Activated T-helper 1 cell treated with anti-CD3 and anti-CD28 coated beads, Interleukin-12 subunit alpha, Interleukin-12 subunit beta, Interleukin-2, Interleukin-4 antibody, amounts not matched to agents 30 ng/mL and 10 ng/mL and 1 ng/mL, durations not matched to agents 14 hours and 24 hours and 36 hours (primary cell): ENCODE measurements around the gene PRKAB2. TPM values are rescaled to one million over a fixed set of nuclear protein-coding genes. Genes with fewer than 3 reads are reported as not detected.
A peak's percentile ranks its signal among the peaks of the same experiment; 100 is the strongest.
"Not testable (repeated sequence)": the region's sequence is repeated elsewhere in the genome, so short reads cannot be mapped to it uniquely, and the experiment has no call there.

Source experiments
- DNase-seq: peaks from one replicate; pipeline ENCODE4 v3.0.0; 2021; ENCODE audit warnings: low spot score
- H3K27ac Mint-ChIP-seq: one replicate; pipeline ENCODE4 v1.8.0; 2021; ENCODE audit warnings: mild to moderate bottlenecking, mixed read lengths
- H3K27me3 Mint-ChIP-seq: one replicate; pipeline ENCODE4 v1.8.0; 2022; ENCODE audit warnings: mild to moderate bottlenecking, moderate library complexity, mixed read lengths; ENCODE audit not compliant: insufficient read depth
- H3K36me3 Mint-ChIP-seq: one replicate; pipeline ENCODE4 v1.8.0; 2021; ENCODE audit warnings: low read depth, mixed read lengths
- H3K4me1 Mint-ChIP-seq: one replicate; pipeline ENCODE4 v1.8.0; 2021; ENCODE audit warnings: low read depth, mixed read lengths
- H3K4me3 Mint-ChIP-seq: one replicate; pipeline ENCODE4 v1.8.0; 2021; ENCODE audit warnings: mild to moderate bottlenecking, moderate library complexity, mixed read lengths
- H3K9me3 Mint-ChIP-seq: one replicate; pipeline ENCODE4 v1.8.0; 2021; ENCODE audit warnings: mixed read lengths
- intact Hi-C: fragments of 100-400 bp; cut with micrococcal nuclease; formaldehyde crosslinking; loops from one replicate; pipeline ENCODE4 v1.15.1; 2024
- total RNA-seq: library from RNA; stranded (reverse); gene quantifications from 2 replicates; pipeline ENCODE4 v1.2.3, GENCODE V29; 2022

PRKAB2 gene
- total RNA-seq, 1 donor from 2014 or later: 8.0 TPM

GRCh38 chr1:147207192-147207591 is 34.9 kb upstream of the PRKAB2 start:
- no peak overlapping the region for H3K27ac Mint-ChIP-seq
- H3K36me3 Mint-ChIP-seq: no peaks in the 10 kb centered on the region
- DNase-seq: no peak
- no peak overlapping the region for H3K4me3 Mint-ChIP-seq
- H3K9me3 Mint-ChIP-seq: no peaks in the 10 kb centered on the region
- intact Hi-C loops: no loop called here
- no peaks in the 10 kb centered on the region for H3K4me1 Mint-ChIP-seq
- no peaks in the 10 kb centered on the region for H3K27me3 Mint-ChIP-seq

GRCh38 chr1:147204080-147204479 is 31.8 kb upstream of the PRKAB2 start:
- no peaks in the 10 kb centered on the region for H3K9me3 Mint-ChIP-seq
- no peaks in the 10 kb centered on the region for H3K27me3 Mint-ChIP-seq
- H3K4me1 Mint-ChIP-seq: peaks cover 4% of the 10 kb centered on the region
- no peak for DNase-seq
- intact Hi-C loops: no loop called here
- no peak overlapping the region for H3K27ac Mint-ChIP-seq
- H3K36me3 Mint-ChIP-seq: no peaks in the 10 kb centered on the region
- no peak overlapping the region for H3K4me3 Mint-ChIP-seq

- Mint-ChIP-seq H3K27me3 (peaks cover 2% of the 10 kb centered on the region), H3K4me3 (no peak overlapping the region), H3K9me3 (no peaks in the 10 kb centered on the region), H3K4me1 (peaks cover 7% of the 10 kb centered on the region), H3K36me3 (no peaks in the 10 kb centered on the region), H3K27ac (no peak overlapping the region)
- DNase-seq: no peak
- intact Hi-C loops: no loop called here
Observed at GRCh38 chr1:147202576-147202975, 30.3 kb upstream of the PRKAB2 start.

- intact Hi-C loops: no loop called here
- Mint-ChIP-seq H3K4me3 (no peak overlapping the region), H3K27me3 (peaks cover 2% of the 10 kb centered on the region), H3K9me3 (no peaks in the 10 kb centered on the region), H3K4me1 (peaks cover 7% of the 10 kb centered on the region), H3K27ac (no peak overlapping the region), H3K36me3 (no peaks in the 10 kb centered on the region)
- no peak for DNase-seq
Observed at GRCh38 chr1:147201786-147202185, 29.5 kb upstream of the PRKAB2 start.

GRCh38 chr1:147201276-147201675 is 29.0 kb upstream of the PRKAB2 start:
- intact Hi-C loops: no loop called here
- H3K36me3 Mint-ChIP-seq: no peaks in the 10 kb centered on the region
- no peak overlapping the region for H3K4me3 Mint-ChIP-seq
- no peaks in the 10 kb centered on the region for H3K9me3 Mint-ChIP-seq
- peaks cover 2% of the 10 kb centered on the region for H3K27me3 Mint-ChIP-seq
- peaks cover 7% of the 10 kb centered on the region for H3K4me1 Mint-ChIP-seq
- H3K27ac Mint-ChIP-seq: no peak overlapping the region
- DNase-seq: no peak

GRCh38 chr1:147197324-147197723 is 25.1 kb upstream of the PRKAB2 start:
- H3K36me3 Mint-ChIP-seq, H3K4me1 Mint-ChIP-seq, H3K27me3 Mint-ChIP-seq, H3K4me3 Mint-ChIP-seq, DNase-seq, H3K27ac Mint-ChIP-seq, H3K9me3 Mint-ChIP-seq, intact Hi-C loops: not testable (repeated sequence)

- Mint-ChIP-seq H3K9me3 (no peaks in the 10 kb centered on the region), H3K27me3 (peaks cover 9% of the 10 kb centered on the region), H3K36me3 (no peaks in the 10 kb centered on the region), H3K27ac (no peak overlapping the region), H3K4me1 (no peaks in the 10 kb centered on the region), H3K4me3 (no peak overlapping the region)
- DNase-seq: no peak
- intact Hi-C loops: no loop called here
Observed at GRCh38 chr1:147189514-147189913, 17.2 kb upstream of the PRKAB2 start.

- Mint-ChIP-seq H3K36me3 (no peaks in the 10 kb centered on the region), H3K4me3 (no peak overlapping the region), H3K4me1 (no peaks in the 10 kb centered on the region), H3K27ac (no peak overlapping the region), H3K27me3 (peaks cover 2% of the 10 kb centered on the region), H3K9me3 (no peaks in the 10 kb centered on the region)
- intact Hi-C loops: no loop called here
- DNase-seq: no peak
Observed at GRCh38 chr1:147185432-147185831, 13.2 kb upstream of the PRKAB2 start.

- intact Hi-C loops: loop anchor here (10.0 kb wide), 1 partner anchor 467 kb away; no protein-coding TSS in a partner anchor
- no peak for DNase-seq
- Mint-ChIP-seq H3K9me3 (no peaks in the 10 kb centered on the region), H3K27ac (no peak overlapping the region), H3K4me1 (peaks cover 12% of the 10 kb centered on the region), H3K4me3 (no peak overlapping the region), H3K36me3 (peaks cover 3% of the 10 kb centered on the region), H3K27me3 (peaks cover 20% of the 10 kb centered on the region)
Observed at GRCh38 chr1:147177611-147178380, 5.5 kb upstream of the PRKAB2 start.

GRCh38 chr1:147171399-147172167 is 687 bp downstream of the PRKAB2 start:
- Mint-ChIP-seq H3K4me1 (peaks cover 31% of the 10 kb centered on the region), H3K36me3 (peaks cover 10% of the 10 kb centered on the region), H3K9me3 (no peaks in the 10 kb centered on the region), H3K27me3 (no peaks in the 10 kb centered on the region), H3K27ac (peak overlapping the region; percentile 83), H3K4me3 (peak overlapping the region; percentile 96)
- intact Hi-C loops: loop anchor here (1.0 to 10.0 kb wide), 4 partner anchors 71 to 473 kb away; partner anchors contain the start of gene CHD1L
- DNase-seq: no peak

- no peak overlapping the region for H3K27ac Mint-ChIP-seq
- intact Hi-C loops: loop anchor here (10.0 kb wide), 1 partner anchor 475 kb away; no protein-coding TSS in a partner anchor
- H3K36me3 Mint-ChIP-seq: peaks cover 11% of the 10 kb centered on the region
- no peak for DNase-seq
- no peaks in the 10 kb centered on the region for H3K27me3 Mint-ChIP-seq
- H3K4me3 Mint-ChIP-seq: peak overlapping the region; percentile 96
- no peaks in the 10 kb centered on the region for H3K9me3 Mint-ChIP-seq
- peaks cover 31% of the 10 kb centered on the region for H3K4me1 Mint-ChIP-seq
Observed at GRCh38 chr1:147169840-147170674, 2.2 kb downstream of the PRKAB2 start.

- no peak for DNase-seq
- Mint-ChIP-seq H3K9me3 (no peaks in the 10 kb centered on the region), H3K4me1 (peaks cover 29% of the 10 kb centered on the region), H3K4me3 (no peak overlapping the region), H3K27me3 (no peaks in the 10 kb centered on the region), H3K27ac (no peak overlapping the region), H3K36me3 (peaks cover 11% of the 10 kb centered on the region)
- intact Hi-C loops: no loop called here
Observed at GRCh38 chr1:147169171-147169570, 3.1 kb downstream of the PRKAB2 start.
